Stomach (tissue), 9 donors: ENCODE measurements around the gene CSH1. TPM values are rescaled to one million over a fixed set of nuclear protein-coding genes. Genes with fewer than 3 reads are reported as not detected.
"Not testable (repeated sequence)": the region's sequence is repeated elsewhere in the genome, so short reads cannot be mapped to it uniquely, and the experiment has no call there.

Experiments used
- DNase-seq, 2 donors: peaks; one replicate each; pipeline versions ENCODE4 v3.0.0 to v3.0.0-alpha.2; 2013 to 2019
- H3K27ac ChIP-seq, 5 donors: fragments of 200-600 bp in 4 of 5; sonication (generic) in 4 of 5; one replicate each; pipeline ENCODE4 v1.5.1; 2013 to 2019; ENCODE audit warnings: mild to moderate bottlenecking in 1 of 5, moderate library complexity in 1 of 5
- H3K27me3 ChIP-seq, 3 donors: fragments of 200-600 bp; sonication (generic); one replicate each; pipeline ENCODE4 v1.5.1; 2017 to 2019; ENCODE audit warnings: mixed run types in 1 of 3
- H3K36me3 ChIP-seq, 4 donors: fragments of 200-600 bp; sonication (generic); 1 replicate in 3 of 4; 2 replicates in 1 of 4; pipeline ENCODE4 v1.5.1; 2016 to 2019
- H3K4me1 ChIP-seq, 4 donors: fragments of 200-600 bp; sonication (generic); one replicate each; pipeline ENCODE4 v1.5.1; 2016 to 2019
- H3K4me3 ChIP-seq, 4 donors: fragments of 200-600 bp; sonication (generic) in 3 of 4; one replicate each; pipeline ENCODE4 v1.5.1; 2016 to 2019; ENCODE audit warnings: mild to moderate bottlenecking in 1 of 4
- H3K9me3 ChIP-seq, 4 donors: fragments of 200-600 bp; sonication (generic); one replicate each; pipeline ENCODE4 v1.5.1; 2016 to 2019
- CTCF ChIP-seq, 7 experiments: fragments of 450-650 bp in 4 of 7; fragments of 200-600 bp in 3 of 7; sonication (generic) in 3 of 7; IDR thresholded peaks; one replicate each; pipeline ENCODE4 v1.5.1; 2016 to 2019; ENCODE audit warnings: antibody characterized with exemption in 7 of 7, control low read depth in 2 of 7, mild to moderate bottlenecking in 1 of 7
- EP300 ChIP-seq: sonication (generic); formaldehyde crosslinking; IDR thresholded peaks from one replicate; pipeline ENCODE4 v1.6.1; 2017; ENCODE audit warnings: antibody characterized with exemption
- POLR2A ChIP-seq, 4 donors: fragments of 450-650 bp; IDR thresholded peaks; one replicate each; pipeline ENCODE4 v1.6.1; 2016; ENCODE audit warnings: antibody characterized with exemption in 4 of 4, control low read depth in 2 of 4, mild to moderate bottlenecking in 1 of 4, moderate library complexity in 1 of 4
- POLR2AphosphoS5 ChIP-seq, 3 donors: sonication (generic); formaldehyde crosslinking; IDR thresholded peaks; one replicate each; pipeline ENCODE4 v1.6.1; 2016; ENCODE audit warnings: antibody characterized with exemption in 3 of 3
- WGBS, 5 donors: extraction: QIAGEN DNeasy Blood & Tissue Kit in 3 of 5; methylation state at CpG; one replicate each; pipeline versions ENCODE4 v1.1.5 to v1.1.7; 2013 to 2018; 5-methylcytosine and 5-hydroxymethylcytosine counted together
- intact Hi-C: fragments of 100-400 bp; cut with DNase I; formaldehyde crosslinking; loops from one replicate; pipeline ENCODE4 v1.15.1; 2023; ENCODE audit warnings: low total_unique reads
- polyA plus RNA-seq, 3 donors: library from polyadenylated mRNA; stranded (reverse); fragments of 200-250 nt; gene quantifications; one replicate each; pipeline ENCODE4 v1.2.3, GENCODE V29; 2013
- total RNA-seq, 5 donors: library from RNA; depleted of rRNA; stranded (reverse); fragments of >200 nt; gene quantifications; one replicate each; pipeline versions ENCODE4 v1.1.0 to v1.2.3, GENCODE V29; 2014 to 2016
- donor health status: healthy with polysubstance abuse.
- donor health status: Bipolar disorder and iron deficiency.
- donor health status: healthy.

CSH1 gene
- total and polyA plus RNA-seq, 8 donors = not detected

DNA sequence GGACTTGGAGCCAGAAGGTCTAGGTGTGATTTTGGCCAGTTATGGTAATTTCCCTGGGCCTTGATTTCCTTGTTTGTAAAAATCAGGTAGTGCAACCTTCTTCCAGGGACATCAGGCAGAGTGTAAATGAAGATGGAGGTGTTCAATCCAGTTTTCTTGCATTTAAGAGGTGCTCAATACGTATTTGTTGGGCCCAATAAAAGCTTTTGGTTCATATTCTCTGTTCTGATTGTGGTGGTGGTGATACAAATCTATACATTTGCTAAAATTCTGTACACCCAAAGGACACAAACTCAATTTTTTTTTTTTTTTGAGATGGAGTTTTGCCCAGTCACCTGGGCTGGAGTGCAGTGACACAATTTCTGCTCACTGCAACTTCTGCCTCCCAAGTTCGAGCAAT, 29.8 kb upstream of the CSH1 start:
- no peaks in the 10 kb centered on the region for H3K9me3 ChIP-seq
- TF ChIP-seq CTCF (IDR thresholded peaks at IDR 0.05) (no peak), POLR2A (IDR thresholded peaks at IDR 0.05) (no peak), POLR2AphosphoS5 (IDR thresholded peaks at IDR 0.05) (no peak), EP300 (no peak)
- intact Hi-C loops = no loop called here
- no peak overlapping the region for H3K27ac ChIP-seq
- H3K27me3 ChIP-seq = no peaks in the 10 kb centered on the region
- no peaks in the 10 kb centered on the region for H3K36me3 ChIP-seq
- H3K4me3 ChIP-seq = no peak overlapping the region
- DNase-seq = no peak
- peaks cover 0 to 7% (median 0%) of the 10 kb centered on the region in 4 donors for H3K4me1 ChIP-seq
- 84 to 98% (median 93%) methylated on average over 2 of the region's 2 CpGs for WGBS, 5 donors

DNA sequence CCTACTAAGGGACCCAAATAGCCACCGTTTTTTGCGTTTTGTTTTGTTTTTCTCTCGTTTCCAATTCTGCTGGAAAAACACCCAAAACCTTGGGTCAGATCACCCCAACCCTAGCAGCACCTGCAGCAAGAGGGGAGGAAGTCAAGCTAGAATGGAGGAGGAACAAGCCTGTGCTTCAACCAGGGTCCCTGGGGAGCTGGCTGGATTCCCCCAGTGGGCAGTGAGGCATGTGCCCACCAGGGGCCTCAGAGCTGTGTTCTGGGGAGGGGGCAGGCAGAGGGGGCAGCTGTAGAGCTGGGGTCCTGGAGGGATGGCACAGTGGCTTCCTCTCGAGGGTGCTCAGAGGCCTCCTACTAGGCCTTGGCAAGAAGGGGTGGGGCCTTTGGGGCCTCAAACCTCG, 29.2 kb upstream of the CSH1 start:
- Histone ChIP-seq H3K27ac (no peak overlapping the region), H3K4me1 (peaks cover 0 to 1% (median 0%) of the 10 kb centered on the region in 4 donors)

GRCh38 chr17:63922402-63922801, 26.0 kb upstream of the CSH1 start:
- H3K36me3 ChIP-seq, H3K4me1 ChIP-seq, DNase-seq, intact Hi-C loops, H3K9me3 ChIP-seq, H3K4me3 ChIP-seq, H3K27ac ChIP-seq: not testable (repeated sequence)
- H3K27me3 ChIP-seq = peaks cover 0 to 19% (median 3%) of the 10 kb centered on the region in 3 donors
- WGBS, 5 donors = 70 to 80% (median 72%) methylated on average over 9 of the region's 9 CpGs

More for the DNA sequence above, 29.2 kb upstream of the CSH1 start:
- TF ChIP-seq POLR2A (IDR thresholded peaks at IDR 0.05) (no peak), EP300 (no peak), CTCF (IDR thresholded peaks at IDR 0.05) (no peak), POLR2AphosphoS5 (IDR thresholded peaks at IDR 0.05) (no peak)
- 71 to 80% (median 73%) methylated on average over 5 of the region's 5 CpGs for WGBS, 5 donors
- H3K4me3 ChIP-seq = no peak overlapping the region
- H3K27me3 ChIP-seq = no peaks in the 10 kb centered on the region
- intact Hi-C loops = no loop called here
- no peak for DNase-seq
- no peaks in the 10 kb centered on the region for H3K36me3 ChIP-seq
- H3K9me3 ChIP-seq = no peaks in the 10 kb centered on the region

DNA sequence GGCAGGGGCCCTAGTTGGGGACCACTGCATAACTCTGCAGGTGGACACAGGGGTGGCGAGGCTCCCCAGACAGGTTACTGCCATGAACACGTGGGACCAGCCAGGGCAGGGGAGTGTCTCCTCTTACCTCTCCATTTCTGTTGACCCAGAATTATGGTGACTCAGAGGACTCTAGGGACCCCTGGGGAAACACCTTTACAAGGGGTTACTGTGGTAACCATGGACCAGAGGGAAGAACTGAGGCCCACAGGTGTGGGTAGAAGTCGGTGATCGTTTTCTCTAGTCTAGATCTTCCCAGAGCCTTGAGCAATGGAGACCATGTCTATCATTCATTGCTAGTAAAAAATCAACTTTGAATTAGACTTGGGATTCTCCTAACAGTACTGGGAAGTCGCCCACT, 24.4 kb upstream of the CSH1 start:
- H3K9me3 ChIP-seq, H3K36me3 ChIP-seq, H3K4me1 ChIP-seq, H3K27ac ChIP-seq, DNase-seq, H3K4me3 ChIP-seq, intact Hi-C loops: not testable (repeated sequence)
- peaks cover 0 to 19% (median 3%) of the 10 kb centered on the region in 3 donors for H3K27me3 ChIP-seq
- WGBS, 5 donors = 80 to 88% (median 84%) methylated on average over 5 of the region's 5 CpGs

GRCh38 chr17:63920050-63920449, 23.7 kb upstream of the CSH1 start:
- intact Hi-C loops, H3K4me1 ChIP-seq, H3K36me3 ChIP-seq, DNase-seq, H3K27ac ChIP-seq, H3K4me3 ChIP-seq, H3K9me3 ChIP-seq: not testable (repeated sequence)
- WGBS, 5 donors = 80 to 90% (median 80%) methylated on average over 6 of the region's 6 CpGs
- peaks cover 0 to 19% (median 3%) of the 10 kb centered on the region in 3 donors for H3K27me3 ChIP-seq

GRCh38 chr17:63919311-63919723, 22.9 kb upstream of the CSH1 start:
- Histone ChIP-seq H3K27me3 (peaks cover 0 to 19% (median 3%) of the 10 kb centered on the region in 3 donors), H3K27ac (no peak overlapping the region), H3K4me3 (no peak overlapping the region), H3K4me1 (peaks cover 0 to 4% (median 0%) of the 10 kb centered on the region in 4 donors), H3K36me3 (no peaks in the 10 kb centered on the region), H3K9me3 (no peaks in the 10 kb centered on the region)
- WGBS, 5 donors = 42 to 48% (median 44%) methylated on average over 8 of the region's 8 CpGs
- peak in 6 of 7 experiments; percentile 86 to 98 (median 93) for TF ChIP-seq CTCF (IDR thresholded peaks at IDR 0.05)
- no peak for TF ChIP-seq EP300
- DNase-seq = peak; percentile 63 to 83
- intact Hi-C loops = loop anchor here (10.0 kb wide), 1 partner anchor 215 kb away; the partner anchor contains the start of gene ERN1

GRCh38 chr17:63918789-63919305, 22.5 kb upstream of the CSH1 start, which contains the start of gene GH1:
TSS of gene GH1 (minus strand) at chr17:63918839. CDS start at chr17:63918776, 63 bp downstream.
- intact Hi-C loops = loop anchor here (10.0 kb wide), 1 partner anchor 216 kb away; the partner anchor contains the start of gene ERN1
- not testable (repeated sequence) for DNase-seq, H3K4me1 ChIP-seq, H3K36me3 ChIP-seq, H3K27ac ChIP-seq, H3K9me3 ChIP-seq, H3K4me3 ChIP-seq
- peaks cover 0 to 19% (median 3%) of the 10 kb centered on the region in 3 donors for H3K27me3 ChIP-seq
- WGBS, 5 donors = 44 to 51% (median 46%) methylated on average over 10 of the region's 10 CpGs
